Activated naive CD8-positive, alpha-beta T cell treated with anti-CD3 and anti-CD28 coated beads, Interleukin-2, amount 50 U/mL, for 16 hours (primary cell): ENCODE data around the gene DPY30.

Experiments
- DNase-seq: peaks from one replicate; pipeline ENCODE4 v3.0.0-alpha.2; 2020; ENCODE audit warnings: low read depth, low spot score

DPY30 gene

DNA sequence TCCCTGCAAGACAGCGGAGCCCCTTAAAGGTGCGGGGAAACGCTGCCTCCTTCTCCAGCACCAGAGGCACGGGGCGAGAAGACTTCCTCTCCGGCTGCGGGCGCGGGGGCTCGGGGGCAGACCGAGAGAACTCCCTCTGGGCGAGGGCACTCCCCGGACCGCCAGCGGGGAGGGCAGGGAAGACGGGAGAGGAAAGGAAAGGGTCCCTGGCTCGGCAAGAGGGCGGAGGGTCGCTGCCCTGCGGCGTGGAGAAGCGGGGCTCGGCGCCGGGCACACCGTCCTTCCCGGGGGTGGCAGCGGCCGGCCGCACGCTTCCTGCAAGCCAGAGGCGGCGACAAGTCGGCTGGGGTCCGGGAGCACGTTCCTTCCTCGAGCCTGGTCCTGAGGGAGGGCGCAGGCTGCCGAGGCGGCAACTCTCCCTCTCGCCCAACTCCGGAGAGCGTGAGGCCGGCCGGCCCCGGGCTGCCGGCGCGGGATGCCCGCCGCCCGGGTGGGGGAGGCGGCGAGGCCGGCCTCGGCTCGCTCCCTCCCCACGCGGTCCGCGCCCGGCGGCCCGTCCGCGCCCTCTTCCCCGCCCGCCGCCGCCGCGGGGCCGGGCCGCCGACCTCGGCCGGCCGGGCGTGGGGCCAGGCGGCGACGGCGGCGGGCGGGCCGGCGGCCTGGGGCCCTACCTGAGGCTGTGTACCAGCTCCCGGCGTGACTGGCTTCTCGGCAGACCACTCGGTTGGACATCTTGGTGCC lies 29.9 kb downstream of the DPY30 start:
- no peak for DNase-seq

DNA sequence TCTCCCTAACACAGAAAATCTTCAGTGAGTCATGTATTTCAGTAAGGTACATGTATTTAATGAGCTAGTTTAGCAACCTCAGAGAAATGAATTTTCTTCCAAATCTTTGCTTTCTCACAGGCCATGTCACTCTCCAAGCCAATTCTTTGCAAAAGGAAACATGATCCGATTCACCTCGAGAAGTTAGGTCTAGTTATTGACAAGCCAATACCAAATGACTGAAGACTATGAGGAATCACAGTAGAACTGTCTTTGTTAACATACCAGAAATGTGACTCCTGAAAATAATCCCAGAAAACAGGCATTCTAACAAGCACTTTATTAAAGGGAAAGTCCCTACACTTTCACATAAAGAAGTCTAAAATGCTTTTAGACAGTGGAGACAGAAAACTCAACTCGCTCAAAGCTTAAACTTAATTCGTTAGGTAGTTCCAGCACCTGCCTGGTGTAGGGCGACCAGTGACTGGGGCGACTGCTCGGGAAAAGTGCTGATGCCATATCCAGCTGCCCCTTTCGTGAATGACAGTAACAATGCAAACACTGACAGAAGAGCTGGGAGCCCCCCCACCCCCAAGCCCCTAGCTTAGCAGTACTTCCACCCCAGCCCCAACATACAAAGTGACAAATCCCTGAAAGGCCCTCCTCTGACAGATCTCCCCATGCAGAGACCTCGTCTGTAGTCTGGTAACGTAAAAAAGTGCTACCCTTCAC lies 30.6 kb downstream of the DPY30 start:
- no peak for DNase-seq

DNA sequence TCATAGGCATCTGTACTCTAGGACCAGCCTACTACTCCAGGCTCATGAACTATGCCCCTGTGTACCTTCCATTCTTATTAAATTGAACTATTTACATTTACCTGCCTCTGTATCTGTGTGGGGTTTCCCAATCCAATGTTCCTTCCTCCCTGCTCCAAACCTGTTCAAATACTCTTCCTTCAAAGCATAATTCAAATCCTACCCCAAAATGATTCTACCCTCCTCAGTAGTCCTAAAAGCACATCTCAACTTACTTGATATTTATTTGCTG lies 32.5 kb downstream of the DPY30 start:
- no peak for DNase-seq

GRCh38 chr2:32005371-32005976 lies 34.1 kb downstream of the DPY30 start:
- no peak for DNase-seq

DNA sequence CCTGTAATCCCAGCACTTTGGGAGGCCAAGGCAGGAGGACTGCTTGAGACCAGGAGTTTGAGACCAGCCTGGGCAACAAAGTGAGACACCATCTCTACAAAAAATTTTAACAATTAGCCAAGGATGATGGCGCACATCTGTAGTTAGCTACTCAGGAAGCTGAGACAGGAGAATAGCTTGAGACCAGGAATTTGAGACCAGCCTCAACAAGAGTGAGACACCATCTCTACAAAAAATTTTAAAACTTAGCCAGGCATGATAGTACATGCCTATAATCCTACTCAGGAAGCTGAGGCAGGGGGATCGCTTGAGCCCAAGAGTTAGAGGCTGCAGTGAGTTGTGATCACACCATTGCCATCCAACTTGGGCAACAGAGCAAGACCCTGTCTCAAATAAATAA lies 35.8 kb downstream of the DPY30 start:
- DNase-seq, result no peak

DNA sequence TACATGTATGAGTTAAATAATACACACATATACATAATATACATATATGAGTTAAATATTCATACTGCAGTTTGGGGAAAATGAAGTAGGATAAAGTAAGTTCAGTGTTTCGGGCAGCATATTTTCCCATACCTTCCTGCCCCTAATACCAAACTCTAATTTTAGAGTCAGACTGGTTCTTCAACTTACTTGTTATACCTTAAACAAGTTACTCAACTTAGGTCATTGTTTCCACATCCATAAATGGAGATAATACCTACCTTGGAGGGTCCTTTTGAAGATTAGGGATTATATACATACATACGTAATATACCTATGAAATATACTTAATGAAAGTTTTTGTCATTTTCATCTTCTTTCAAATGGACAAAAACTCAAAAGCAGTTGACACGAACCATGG lies 37.2 kb downstream of the DPY30 start:
- DNase-seq, result no peak

DNA sequence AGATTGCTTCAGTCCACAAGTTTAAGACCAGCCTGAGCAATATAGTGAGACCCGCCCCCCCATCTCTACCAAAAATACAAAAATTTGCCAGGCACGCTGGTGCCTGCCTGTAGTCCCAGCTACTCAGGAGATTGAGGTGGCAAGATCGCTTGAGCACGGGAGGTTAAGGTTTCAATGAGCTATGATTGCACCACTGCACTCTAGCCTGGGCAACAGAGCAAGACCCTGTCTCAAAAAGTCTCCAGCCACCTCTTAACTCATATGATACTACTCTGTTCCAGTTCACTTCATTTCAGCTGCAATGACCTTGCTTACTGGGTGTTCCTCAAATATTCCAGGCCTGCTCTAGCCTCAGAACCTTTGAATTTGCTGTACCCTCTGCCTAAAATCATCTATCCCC lies 40.2 kb downstream of the DPY30 start:
- no peak for DNase-seq

GRCh38 chr2:31998731-31999383 lies 40.7 kb downstream of the DPY30 start:
- DNase-seq, result no peak

- no peak for DNase-seq
These were observed 42.0 kb downstream of the DPY30 start for GRCh38 chr2:31997653-31998052.

- no peak for DNase-seq
These were observed 42.9 kb downstream of the DPY30 start for GRCh38 chr2:31996571-31997150.

GRCh38 chr2:31992934-31993333 lies 46.7 kb downstream of the DPY30 start:
- no peak for DNase-seq

- DNase-seq, result no peak
These were observed 47.5 kb downstream of the DPY30 start for GRCh38 chr2:31992025-31992579.

GRCh38 chr2:31989946-31990345 lies 49.7 kb downstream of the DPY30 start:
- no peak for DNase-seq

- no peak for DNase-seq
These were observed 52.0 kb downstream of the DPY30 start for GRCh38 chr2:31987454-31988220.

GRCh38 chr2:31986906-31987305 lies 52.7 kb downstream of the DPY30 start:
- no peak for DNase-seq

DNA sequence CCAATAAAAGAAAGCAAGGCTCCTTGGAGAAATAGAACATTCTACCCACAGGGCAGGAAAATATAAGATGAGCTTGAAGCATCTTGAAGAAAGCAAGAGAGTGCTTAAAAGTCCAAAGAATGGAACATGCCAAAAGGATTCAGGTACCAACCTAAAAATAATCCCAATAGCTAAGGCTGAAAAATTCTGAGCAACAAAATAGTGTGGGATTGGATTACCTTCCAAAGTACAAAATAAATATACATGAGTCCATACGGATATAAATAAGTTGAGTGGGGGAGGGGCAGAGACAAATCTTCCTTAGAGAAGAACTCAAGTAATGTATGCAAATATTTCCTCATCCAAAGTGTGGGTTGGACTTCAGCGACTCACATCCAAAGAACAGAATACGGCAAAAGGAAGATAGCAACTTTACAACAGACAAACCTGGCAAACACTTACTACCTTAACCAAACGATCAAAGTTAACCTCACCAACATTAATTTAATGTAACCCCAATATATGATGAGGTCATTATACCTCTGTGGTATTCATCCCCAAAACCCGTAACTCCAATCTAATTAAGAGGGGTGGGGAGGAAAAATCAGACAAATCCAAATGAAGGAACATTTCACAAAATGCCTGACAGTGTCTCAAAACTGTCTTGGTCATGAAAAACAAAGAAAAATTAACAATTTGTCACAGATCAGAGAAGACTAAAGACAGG lies 55.7 kb downstream of the DPY30 start:
- no peak for DNase-seq

DNA sequence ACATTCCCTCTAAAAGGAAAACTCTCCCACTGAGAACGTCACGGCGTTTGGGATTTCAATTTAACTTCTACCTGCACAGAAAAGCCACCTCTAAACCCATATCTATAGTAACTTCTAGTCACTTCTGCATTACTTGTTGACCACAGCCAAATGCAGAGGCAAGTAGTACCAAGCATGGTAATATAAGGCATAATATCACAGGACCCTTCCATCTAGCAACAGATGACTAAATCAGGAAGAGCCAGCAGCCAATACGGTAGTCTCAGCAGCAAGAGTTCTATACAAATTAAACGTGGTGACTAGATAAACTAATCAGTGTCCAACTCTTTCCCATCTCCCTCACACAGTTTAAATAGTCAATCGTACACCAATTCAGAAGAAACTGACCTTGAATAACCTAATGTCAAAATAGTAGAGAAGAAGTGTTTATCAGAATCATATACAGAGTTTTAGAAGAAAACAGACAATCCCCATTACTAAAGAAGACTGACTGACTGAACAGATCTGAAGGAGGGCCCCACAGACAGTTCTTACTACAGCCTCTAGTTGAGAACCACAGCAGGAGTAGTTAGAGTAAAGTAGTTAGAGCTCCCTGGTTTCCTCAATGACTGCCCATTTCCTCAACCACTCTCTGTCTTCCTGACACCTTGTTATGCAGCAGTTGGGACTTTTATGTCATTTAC lies 58.8 kb downstream of the DPY30 start:
- no peak for DNase-seq

GRCh38 chr2:31979956-31980355 lies 59.6 kb downstream of the DPY30 start:
- no peak for DNase-seq

DNA sequence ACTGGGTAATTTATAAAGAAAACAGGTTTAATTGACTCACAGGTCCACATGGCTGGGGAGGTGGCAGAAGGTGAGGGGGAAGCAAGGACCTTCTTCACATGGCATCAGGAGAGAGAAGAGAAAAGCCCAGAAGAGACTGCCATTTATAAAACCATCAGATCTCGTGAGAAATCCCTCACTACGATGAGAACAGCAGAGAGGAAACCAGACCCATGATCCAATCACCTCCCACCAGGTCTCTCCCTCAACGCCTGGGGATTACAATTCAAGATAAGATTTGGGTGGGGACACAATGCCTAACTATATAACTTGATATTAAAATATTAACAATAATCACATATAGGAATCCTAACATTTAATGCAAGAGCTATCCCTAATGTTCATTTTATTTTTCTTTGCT lies 60.6 kb downstream of the DPY30 start:
- DNase-seq, result no peak

GRCh38 chr2:31978436-31978835 lies 61.2 kb downstream of the DPY30 start:
- no peak for DNase-seq
